ENCODE measurements around the gene IRX4.

The IRX4 gene

DNA sequence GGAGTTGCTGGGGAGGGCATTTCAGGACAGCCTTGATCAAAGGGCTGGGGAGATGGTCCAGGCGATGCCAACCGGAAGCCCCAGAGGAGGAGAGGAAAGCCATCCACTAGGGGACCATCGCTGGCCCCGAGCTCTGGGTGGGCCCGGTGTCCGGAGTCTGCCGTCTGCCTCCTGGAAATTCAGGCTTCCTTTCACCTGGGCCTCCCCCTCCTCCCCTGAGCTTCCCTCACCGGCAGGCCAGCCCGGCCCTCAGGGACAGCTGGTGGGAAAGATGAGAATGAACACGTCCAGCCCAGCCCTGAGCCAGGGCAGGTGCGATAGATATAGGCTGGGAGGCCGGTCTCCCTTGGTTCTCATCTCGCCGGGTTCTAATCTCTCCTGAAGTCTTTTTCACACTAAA lies 17.2 kb downstream of the IRX4 start:
- Histone ChIP-seq H3K27me3 (replicated peaks) (peaks cover 16% of the 10 kb centered on the region), H3K36me3 (replicated peaks) (no peaks in the 10 kb centered on the region), H3K27ac (no peak overlapping the region), H3K4me3 (ENCODE audit: low read depth, low read length) (no peak overlapping the region)
- in situ Hi-C loops (cut with HindIII; ENCODE audit: low pct_ligation_motif_present, low sequenced_read_pairs) = no loop called here
- no peak for DNase-seq
- TF ChIP-seq, protein P1, sequence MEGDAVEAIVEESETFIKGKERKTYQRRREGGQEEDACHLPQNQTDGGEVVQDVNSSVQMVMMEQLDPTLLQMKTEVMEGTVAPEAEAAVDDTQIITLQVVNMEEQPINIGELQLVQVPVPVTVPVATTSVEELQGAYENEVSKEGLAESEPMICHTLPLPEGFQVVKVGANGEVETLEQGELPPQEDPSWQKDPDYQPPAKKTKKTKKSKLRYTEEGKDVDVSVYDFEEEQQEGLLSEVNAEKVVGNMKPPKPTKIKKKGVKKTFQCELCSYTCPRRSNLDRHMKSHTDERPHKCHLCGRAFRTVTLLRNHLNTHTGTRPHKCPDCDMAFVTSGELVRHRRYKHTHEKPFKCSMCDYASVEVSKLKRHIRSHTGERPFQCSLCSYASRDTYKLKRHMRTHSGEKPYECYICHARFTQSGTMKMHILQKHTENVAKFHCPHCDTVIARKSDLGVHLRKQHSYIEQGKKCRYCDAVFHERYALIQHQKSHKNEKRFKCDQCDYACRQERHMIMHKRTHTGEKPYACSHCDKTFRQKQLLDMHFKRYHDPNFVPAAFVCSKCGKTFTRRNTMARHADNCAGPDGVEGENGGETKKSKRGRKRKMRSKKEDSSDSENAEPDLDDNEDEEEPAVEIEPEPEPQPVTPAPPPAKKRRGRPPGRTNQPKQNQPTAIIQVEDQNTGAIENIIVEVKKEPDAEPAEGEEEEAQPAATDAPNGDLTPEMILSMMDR (IDR thresholded peaks at IDR 0.05; ENCODE audit: low read depth, low read length, missing control alignments) = no peak

DNA sequence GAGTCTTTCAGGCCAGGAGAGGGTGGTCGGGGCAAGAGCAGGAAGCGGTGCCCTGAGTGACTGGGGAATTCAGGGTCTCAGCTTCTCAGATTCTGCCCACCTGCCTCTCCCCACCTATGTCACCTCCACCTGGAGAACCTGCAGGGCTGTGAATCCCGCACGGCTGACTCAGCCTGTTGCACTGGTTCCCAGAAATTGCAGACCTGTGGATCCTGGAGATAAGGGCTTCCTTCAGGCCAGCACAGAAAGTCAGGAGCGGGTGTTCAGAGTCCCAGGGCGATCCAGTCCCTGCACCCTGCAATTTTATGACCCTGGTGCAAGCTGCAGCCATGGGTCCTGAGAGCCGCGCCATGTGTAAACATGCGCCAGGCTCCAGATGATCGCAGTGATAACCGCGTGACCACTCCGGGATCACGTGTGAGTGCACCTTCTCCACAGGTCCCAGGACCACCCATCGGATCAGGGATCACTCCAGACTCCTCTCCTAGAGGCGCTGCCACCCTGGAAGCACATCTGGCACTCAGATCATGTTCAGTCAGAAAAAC lies 17.8 kb downstream of the IRX4 start:
- no peak for DNase-seq
- H3K27ac ChIP-seq = no peak overlapping the region
- peaks cover 16% of the 10 kb centered on the region for H3K27me3 ChIP-seq (replicated peaks)
- in situ Hi-C loops (cut with HindIII; ENCODE audit: low pct_ligation_motif_present, low sequenced_read_pairs) = no loop called here
- no peaks in the 10 kb centered on the region for H3K36me3 ChIP-seq (replicated peaks)
- H3K4me3 ChIP-seq (ENCODE audit: low read depth, low read length) = no peak overlapping the region
- TF ChIP-seq, protein P1 (IDR thresholded peaks at IDR 0.05; ENCODE audit: low read depth, low read length, missing control alignments) = no peak

DNA sequence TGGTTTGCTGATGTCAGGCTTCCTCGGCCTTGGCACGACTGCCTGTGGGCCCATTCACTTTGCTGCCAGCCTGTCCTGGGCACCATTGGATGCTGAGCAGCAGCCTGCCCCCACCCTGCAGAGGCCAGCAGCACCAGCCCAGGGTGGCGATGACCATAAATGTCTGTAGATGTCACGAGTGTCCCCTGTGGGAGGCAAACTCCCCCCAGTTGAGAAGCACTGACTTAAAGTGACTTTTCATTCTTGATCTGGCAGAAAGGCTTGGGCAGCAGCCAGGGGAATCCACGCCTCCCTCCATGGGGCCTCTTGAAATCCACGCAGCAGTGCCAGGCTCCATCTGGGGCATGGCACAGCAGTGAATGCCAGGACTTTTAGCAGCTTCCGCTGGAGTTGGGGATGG lies 21.8 kb downstream of the IRX4 start:
- in situ Hi-C loops (cut with HindIII; ENCODE audit: low pct_ligation_motif_present, low sequenced_read_pairs) = no loop called here
- DNase-seq = no peak
- H3K36me3 ChIP-seq (replicated peaks) = no peaks in the 10 kb centered on the region
- peaks cover 8% of the 10 kb centered on the region for H3K27me3 ChIP-seq (replicated peaks)
- H3K4me3 ChIP-seq (ENCODE audit: low read depth, low read length) = no peak overlapping the region
- H3K27ac ChIP-seq = no peak overlapping the region
- TF ChIP-seq, protein P1 (IDR thresholded peaks at IDR 0.05; ENCODE audit: low read depth, low read length, missing control alignments) = no peak

DNA sequence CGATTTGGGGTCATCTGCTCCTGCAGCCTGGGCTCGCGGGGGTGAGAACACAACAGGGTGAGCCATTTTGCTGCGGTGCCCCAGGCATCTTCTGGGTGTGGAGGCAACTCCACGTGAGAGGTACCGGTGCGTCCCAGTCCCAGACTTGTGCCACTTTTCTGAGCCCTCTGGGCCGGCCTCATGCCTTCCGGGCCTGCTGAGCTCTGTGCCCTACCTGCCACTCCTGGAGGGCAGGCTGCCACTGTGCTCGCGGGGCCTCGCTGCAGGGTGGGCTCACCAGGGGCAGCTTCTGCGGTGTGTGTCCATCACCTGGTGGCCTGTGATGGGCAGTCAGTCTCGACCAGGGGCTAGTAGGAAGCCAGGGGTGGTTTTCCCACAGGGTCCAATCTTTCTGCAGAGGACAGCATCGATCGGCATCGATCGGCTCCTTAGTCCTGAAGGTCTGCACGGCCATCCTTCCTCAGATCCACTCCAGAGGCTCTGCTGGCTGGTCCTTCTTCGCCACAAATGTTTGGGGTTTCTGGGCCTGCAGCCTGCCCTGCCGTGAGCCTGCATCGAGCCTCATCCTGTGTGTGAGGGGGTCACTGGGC lies 22.6 kb downstream of the IRX4 start:
- H3K27ac ChIP-seq = no peak overlapping the region
- in situ Hi-C loops (cut with HindIII; ENCODE audit: low pct_ligation_motif_present, low sequenced_read_pairs) = no loop called here
- TF ChIP-seq, protein P1 (IDR thresholded peaks at IDR 0.05; ENCODE audit: low read depth, low read length, missing control alignments) = no peak
- peaks cover 8% of the 10 kb centered on the region for H3K27me3 ChIP-seq (replicated peaks)
- DNase-seq = no peak
- H3K36me3 ChIP-seq (replicated peaks) = no peaks in the 10 kb centered on the region
- no peak overlapping the region for H3K4me3 ChIP-seq (ENCODE audit: low read depth, low read length)

DNA sequence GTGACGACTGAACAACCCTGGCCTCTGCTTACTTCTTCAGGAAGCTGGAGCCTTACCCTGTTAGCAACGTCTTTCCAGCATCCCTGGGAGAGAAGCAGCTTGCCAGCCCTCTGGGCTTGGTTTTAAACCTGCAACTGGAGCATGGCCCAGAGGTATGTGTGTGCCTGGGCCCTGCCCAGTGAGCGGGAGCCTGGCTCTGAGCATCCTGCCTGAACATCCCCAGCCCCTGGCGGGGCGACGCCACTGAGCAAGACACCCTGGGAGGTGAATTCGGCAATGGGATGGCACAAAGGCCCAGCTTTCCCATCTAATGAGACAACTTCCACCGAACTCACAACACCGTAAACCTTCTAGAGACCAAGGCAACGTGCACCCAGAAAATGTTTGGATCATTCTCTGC lies 23.6 kb downstream of the IRX4 start:
- DNase-seq = no peak
- Histone ChIP-seq H3K27ac (no peak overlapping the region), H3K4me3 (ENCODE audit: low read depth, low read length) (no peak overlapping the region), H3K36me3 (replicated peaks) (no peaks in the 10 kb centered on the region), H3K27me3 (replicated peaks) (peaks cover 7% of the 10 kb centered on the region)
- TF ChIP-seq, protein P1 (IDR thresholded peaks at IDR 0.05; ENCODE audit: low read depth, low read length, missing control alignments) = no peak
- in situ Hi-C loops (cut with HindIII; ENCODE audit: low pct_ligation_motif_present, low sequenced_read_pairs) = no loop called here

DNA sequence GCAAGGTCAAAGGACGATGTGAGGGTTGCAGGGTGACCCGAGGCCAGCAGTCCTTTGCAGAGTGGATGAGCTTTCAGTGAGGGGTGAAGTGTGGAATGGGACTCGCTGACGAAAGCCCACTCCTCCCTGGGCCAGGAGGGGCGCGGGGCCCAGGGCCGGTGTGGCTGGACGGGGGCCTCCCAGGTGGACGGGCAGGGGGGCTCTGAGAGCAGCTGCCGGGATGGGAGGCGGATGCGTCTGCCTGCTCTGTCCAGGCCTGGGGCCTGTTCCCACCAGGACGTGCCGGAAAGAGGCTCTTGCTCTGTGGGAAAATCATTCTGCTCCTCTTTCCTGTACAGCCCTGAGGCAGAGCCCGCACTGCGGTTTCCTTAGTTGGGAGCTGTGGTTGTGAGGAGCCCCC lies 24.3 kb downstream of the IRX4 start:
- in situ Hi-C loops (cut with HindIII; ENCODE audit: low pct_ligation_motif_present, low sequenced_read_pairs) = no loop called here
- Histone ChIP-seq H3K4me3 (ENCODE audit: low read depth, low read length) (no peak overlapping the region), H3K27ac (no peak overlapping the region), H3K36me3 (replicated peaks) (no peaks in the 10 kb centered on the region), H3K27me3 (replicated peaks) (peaks cover 10% of the 10 kb centered on the region)
- TF ChIP-seq, protein P1 (IDR thresholded peaks at IDR 0.05; ENCODE audit: low read depth, low read length, missing control alignments) = no peak
- DNase-seq = no peak
